NCI-H2081 (cell line): Measurements from ENCODE around the gene AUTS2.

Source experiments
- DNase-seq, 2 experiments: peaks; one replicate each; lab custom pipeline; 2025; lab: John Stamatoyannopoulos, UW

AUTS2 gene

DNA sequence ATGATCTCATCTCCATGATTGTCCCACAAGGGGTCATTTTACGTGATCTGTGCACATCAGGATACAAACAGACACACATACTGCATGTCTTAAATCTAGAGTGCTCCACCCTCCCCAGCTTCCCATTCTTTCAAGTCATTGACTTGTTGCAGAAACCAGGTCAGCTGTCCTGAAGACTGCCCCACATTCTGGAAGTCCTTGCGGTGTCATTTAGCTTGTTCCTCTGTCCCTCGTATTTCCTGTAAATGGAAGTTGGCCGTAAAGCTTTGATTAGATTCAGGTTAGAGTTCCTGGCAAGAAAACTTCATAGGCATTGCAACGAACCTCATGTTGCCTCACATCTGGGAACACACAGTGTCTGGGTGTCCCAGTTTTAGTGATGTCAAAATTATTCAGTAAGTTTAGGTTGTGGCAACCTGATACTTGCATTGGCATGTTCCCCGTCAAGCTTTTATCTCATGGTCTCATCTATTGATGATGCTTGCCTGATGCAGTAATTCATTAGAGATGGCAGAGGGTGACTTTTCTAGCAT is 1116.3 kb downstream of the AUTS2 start:
- no peak for DNase-seq

DNA sequence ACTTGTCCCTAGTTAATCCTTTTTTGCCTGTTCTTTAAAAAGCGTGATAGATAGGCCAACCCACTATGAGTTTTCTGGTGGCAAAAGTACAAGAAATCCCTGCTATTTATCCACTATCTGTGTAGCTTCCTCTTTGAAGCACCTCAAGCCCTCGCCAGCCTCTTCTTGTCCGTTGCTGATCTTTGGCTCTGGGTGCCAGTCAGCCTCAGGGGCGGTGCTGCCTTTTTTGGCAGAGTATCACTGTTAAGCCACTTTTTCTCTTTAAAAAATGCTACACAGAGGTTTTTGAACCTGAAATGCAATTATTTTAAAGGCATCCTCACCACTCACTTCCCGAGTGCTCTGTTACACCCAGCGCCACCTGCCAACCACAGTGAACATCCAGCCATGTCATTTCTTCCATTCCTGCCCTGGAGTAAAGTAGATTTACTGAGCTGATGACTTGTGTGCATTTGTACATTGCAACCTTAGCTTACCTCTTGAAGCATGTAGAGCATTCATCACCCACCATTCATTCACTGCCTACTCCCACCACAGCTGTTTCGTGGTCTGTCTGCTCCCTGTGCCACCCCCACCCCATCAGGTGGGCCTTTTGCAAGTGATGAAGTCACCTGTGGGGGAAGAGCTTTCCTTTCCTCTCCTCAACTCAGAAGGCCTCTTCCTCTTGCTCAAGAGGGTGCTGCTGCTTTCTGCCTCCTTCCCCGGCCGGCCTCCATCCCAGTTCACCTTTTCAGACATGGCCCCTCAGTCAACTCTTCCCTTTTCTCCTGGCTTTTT is 1119.5 kb downstream of the AUTS2 start:
- no peak for DNase-seq

DNA sequence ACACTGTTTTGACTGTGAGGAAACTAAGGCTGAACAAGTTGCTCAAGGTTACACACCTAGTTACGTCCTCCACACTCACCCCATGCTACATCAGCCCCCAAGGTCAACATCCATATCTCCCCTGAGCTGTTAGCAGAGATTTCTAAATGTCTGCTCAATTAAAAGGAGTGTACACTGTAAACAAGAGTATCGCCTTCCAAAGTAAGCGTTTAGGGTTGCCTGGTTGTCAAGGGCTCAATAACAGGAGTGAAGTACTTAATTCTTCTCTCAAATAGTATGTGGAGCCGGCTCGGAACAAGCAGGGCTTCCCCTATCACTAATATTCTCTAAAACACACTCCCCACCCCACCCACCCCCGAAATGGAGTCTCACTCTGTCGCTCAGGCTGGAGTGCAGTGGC is 1120.8 kb downstream of the AUTS2 start:
- DNase-seq, result peak in 1 of 2 experiments; percentile 65

DNA sequence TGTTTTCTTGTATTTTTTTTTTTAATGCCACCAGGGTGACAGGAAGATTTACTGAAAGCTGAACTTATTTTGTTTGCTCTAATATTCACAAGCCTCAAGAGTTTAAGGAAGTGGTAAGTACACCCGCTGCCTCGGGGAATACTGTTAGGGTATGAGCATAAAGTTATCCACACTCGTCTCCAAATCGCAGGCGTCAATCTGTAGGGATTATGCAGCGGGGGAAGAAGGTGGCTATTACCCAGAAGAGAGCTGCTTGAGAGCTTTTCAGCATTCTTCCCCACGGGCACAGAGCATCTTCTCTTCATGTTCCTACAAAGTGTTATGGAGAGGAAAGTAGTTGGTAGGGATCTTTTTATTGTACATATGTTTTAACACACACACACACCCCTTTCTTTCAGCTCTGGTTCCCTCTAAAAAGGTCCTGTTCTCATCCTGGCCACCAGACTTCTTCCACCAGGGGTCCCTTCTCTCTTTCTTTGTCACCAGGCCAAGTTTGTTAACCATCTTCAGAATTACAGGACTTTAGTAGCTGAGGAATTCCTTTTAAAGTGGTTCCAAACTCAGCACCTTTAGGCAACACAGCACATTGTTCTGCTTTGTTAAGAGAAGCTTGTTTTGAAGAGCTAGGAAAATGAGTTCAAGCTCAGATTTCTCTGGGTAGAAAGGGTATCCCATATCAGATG is 1122.1 kb downstream of the AUTS2 start:
- DNase-seq, result no peak

DNA sequence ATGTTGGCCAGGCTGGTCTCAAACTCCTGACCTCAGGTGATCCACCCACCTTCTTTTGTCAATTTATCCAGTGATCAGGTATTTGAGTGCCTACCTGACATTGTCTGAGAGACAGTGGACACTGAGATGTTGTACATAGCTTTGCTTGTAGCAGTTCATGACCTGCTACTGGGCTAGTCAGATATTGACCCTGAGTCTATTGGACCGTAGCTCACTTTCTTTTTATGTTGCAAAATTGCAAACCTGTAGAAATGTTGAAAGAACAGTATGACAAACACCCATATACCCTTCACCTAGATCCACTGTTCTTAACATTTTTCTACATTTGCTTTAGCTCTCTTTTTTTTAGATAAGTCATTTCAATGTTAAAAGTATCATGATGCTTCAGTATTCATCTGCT is 1123.2 kb downstream of the AUTS2 start:
- no peak for DNase-seq

DNA sequence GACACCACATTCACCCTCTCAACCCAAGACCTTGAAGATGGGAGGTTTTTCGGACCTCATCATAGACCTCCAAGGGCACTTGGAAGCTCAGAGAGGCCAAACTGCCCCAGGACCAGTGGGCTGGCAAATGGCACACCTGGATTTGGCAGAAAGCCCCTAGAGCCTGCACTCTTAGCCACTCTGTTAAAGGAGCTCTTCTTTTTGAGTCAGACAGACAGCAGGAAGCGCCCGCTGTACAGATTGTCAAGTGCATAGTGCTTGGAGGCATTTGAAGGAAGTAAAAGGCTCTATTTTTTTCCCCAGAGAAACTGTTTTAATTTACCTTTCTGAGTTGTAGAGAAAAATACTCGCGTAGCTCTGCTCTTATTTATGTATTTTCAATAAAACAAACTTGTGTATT is 1125.1 kb downstream of the AUTS2 start:
- DNase-seq, result no peak

DNA sequence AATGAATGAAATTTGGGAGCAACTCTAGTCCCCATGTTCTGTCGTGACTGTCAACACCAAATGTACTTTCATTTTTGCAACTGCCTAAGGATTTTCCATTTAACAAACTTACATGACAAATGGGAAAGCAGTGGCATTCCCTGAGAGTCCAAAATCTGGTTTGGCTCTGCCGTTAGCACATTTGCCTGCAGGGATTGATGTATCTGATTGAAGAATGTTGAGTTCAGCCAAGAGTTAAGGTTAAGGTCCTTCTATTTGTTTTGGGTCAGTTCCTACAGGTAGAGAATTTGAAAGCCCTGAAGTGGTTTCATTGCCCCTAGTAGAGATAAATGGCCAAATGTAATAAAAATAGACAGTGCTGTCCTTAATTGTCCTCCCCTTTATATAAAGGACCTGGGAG is 1127.2 kb downstream of the AUTS2 start:
- no peak for DNase-seq

DNA sequence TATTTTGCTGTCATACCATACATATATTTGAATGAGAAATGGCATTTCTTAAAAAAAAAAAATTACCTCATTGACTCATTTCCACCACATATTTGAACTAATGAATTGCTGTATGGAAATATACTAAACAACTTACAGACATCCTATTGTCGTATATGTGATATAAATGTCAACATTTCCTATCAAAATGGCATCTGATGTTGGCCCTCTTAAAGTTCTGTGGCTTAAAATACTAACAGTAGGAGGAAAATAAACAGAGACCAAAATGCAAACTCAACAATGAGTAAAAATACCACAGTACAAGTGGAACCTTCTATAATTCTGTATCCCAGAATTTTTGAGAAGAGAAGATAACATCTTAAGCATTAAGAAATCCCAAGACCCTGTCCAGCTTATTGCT is 1128.0 kb downstream of the AUTS2 start:
- no peak for DNase-seq

DNA sequence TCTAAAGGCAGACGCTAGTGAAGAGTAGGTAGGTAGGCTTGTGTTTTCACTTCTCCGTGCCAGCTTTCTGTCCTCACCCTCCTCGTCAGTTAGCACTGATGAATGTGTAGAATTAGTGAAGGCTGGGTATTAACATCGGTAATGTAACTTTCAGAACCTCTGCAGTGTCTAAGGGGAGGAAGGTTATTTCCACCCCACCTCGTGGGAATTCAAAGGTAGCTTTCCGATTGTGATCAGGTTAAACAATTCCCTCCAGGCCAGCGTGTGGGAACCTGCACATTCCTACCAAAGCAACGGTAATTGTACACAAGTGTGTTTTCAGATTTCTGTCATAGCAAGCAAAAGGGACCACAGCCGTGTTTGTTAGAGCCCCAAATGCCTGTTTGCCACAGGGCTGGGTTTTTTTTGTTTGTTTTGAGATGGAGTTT is 1128.7 kb downstream of the AUTS2 start:
- DNase-seq, result no peak

DNA sequence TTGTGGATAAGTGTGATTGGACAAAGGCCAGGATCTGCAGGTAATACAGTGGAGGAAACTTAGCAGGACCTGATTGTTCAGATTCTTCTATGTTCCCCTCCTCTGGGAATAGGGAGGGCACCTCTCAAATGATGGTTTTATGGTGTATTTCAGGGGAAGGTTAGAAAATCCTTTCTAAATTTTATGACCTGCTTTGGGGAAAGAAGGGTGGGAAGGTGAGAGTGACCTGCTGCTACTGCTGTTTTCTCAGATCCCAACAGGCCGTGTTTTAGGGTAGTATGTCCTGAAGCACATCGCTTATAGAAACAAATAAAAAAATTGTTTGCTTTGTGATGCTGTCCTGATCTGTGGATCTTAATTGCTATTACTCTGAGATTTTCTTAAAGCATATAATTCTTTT is 1129.6 kb downstream of the AUTS2 start:
- DNase-seq, result no peak

DNA sequence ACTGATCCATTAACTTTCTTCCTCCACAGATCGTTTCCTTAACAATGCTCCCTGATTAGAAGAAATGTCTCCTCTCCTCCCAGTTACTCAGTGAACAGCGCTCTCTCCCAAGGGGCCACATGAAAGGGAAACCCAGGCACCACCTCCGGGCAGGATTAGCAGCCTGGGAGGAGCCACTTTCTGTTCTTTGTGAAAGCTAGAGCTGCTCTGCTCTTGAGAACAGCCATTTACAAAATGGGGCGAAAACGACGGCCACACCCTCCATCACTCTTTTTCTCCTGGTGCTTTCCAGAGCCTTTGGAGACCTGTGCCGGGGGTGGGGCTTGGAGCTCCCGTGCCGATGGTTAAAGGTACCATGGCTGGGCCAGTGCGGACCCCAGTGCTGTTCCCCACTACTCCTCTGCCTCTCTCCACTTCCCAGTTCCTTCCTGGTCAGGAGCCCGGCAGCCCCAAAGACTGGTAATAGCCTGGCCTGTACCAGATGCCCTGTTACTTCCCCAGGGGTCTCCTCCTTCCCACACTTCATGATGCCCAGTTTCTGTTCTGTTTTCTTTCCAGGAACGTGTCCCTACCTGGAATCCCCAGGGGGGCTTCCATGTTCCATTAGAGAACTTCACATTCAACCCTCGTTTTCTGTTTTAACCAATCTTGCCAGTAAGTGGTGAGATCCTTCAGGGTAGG is 1130.7 kb downstream of the AUTS2 start:
- peak in 1 of 2 experiments; percentile 30 for DNase-seq

DNA sequence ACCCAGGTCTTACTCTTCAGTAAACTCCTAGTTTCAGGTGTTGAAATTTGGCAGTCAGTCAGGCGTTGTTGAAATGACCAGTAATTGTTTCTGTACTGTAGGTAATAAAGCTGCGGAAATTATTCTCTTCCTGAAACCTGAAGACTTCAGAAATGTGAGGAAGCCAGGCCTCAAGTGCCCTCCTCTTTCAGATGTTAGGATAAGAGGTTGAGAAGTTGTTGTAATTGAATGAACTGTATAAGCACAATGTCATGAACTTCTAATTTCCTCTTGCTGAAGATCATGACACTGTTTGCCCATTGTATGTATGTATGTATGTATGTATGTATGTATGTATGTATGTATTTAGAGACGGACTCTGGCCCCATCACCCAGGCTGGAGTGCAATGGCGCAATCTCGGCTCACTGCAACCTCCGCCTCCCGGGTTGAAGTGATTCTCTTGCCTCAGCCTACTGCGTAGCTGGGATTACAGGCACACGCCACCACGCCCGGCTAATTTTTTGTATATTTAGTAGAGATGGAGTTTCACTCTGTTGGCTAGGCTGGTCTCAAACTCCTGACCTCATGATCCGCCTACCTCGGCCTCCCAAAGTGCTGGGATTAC is 1131.4 kb downstream of the AUTS2 start:
- peak in 1 of 2 experiments; percentile 24 for DNase-seq

DNA sequence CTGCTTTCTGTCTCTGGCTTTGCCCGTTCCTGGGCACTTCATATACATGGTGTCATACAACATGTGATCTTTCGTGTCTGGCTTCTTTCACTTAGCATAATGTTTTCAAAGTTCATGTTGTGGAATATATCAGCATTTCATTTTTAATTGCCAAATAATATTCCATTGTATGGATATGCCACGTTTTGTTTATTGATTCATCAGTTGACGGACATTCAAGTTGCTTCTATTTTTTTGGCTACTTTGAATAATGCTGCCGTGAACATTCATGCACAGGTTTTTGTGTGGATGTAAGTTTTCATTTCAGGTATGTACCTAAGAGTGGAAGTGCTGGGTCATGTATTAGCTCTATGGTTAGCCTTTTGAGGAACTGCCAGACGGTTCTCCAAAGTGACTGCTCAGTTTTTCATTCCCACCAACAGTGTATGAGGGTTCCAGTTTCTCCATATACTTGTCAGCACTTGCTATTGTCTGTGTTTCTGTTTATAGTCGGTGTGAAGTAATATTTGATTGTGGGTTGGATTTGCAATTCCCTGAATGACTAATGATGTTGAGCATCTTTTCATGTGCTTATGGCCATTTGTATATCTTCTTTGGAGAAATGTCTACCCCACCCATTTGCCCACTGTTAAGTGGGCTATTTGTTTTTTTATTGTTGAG is 1132.3 kb downstream of the AUTS2 start:
- no peak for DNase-seq

DNA sequence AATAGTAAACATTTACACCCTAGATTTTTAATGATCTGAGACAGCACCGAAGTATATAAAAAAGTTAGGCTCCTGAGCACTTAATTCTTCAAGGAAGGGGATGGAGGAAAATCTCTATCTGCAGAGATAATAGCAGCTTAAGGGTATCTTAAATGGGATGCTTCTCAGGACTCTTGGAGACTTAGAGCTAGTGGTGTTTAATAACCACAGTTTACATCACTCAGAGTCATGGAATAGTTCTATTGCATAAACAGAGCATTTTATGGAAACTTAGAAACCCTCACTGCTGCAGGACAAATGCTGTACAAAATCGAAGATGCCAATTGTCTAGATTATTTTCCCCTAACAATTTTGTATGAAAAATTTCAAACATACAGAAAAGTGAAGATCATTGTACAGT is 1134.8 kb downstream of the AUTS2 start:
- DNase-seq, result no peak

DNA sequence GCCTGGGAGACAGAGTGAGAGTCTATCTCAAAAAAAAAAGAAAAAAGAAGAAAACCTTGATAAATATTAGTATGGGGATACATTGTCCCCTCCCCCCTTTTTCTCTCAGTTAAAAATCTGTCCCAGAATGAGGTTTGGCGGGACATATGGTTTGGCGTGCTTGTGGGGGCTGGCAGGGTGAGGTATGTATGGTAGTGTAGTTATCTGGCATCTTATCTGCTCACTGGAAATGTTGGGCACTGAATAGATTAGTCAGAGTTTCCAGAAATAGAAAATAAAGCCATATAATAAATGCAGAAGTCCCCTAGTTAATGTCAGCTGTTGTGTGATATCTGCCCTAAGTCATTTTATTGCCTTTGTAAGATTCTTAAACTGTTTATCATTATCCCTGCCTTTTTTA is 1136.1 kb downstream of the AUTS2 start:
- no peak for DNase-seq

DNA sequence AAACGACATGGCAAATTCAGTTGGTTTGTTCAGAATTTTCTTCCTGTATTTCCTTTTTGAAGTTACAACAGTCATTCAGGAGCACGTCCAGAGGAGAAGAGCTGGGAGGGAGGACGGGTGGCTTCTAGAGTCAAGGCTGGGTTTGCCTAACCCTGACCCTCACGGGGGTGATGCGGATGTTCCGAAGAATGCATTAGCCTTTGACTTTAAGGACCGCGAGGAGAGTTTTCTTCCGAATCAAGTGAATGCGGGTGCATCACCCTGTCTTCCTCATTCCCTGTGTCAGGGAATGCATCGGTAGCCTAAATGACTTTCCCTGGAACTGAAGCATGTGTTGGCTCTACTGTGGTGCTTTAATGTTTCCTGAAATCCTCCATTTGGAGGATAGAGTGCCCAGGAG is 1137.0 kb downstream of the AUTS2 start:
- no peak for DNase-seq

DNA sequence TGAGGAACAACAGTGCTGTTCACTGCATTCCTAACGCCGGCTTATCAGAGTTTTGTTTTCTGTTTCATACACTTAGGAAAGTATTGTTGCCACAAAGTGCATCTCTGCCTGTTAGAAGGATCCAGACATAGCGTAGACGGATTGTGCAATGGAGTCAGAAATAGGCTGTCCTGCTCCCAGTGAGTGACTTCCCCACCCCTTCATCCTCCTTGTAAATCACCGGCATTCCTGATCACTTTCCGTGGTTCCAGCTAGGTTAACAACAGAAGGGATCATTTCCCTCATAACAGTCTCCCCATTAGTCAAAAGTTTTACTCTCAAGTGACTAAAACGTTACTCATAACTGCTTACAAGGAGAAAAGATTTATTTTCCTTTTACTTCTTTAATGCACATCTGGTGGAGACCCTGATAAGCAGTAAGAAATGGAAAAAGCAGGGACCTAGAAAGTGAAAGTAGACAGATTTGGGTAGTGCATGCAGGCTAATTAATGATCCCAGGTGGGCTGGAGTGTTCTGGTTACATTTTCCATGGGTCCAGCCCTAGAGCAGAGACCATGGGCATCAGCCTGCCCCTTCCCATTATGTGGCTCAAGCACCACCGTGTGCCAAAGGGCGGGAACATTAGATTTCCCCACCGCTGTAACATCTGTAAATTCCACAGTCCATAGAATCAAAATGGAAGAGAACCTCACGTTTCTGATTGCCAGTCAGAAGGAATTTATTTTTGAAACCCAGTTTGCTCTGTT is 1138.6 kb downstream of the AUTS2 start:
- no peak for DNase-seq

DNA sequence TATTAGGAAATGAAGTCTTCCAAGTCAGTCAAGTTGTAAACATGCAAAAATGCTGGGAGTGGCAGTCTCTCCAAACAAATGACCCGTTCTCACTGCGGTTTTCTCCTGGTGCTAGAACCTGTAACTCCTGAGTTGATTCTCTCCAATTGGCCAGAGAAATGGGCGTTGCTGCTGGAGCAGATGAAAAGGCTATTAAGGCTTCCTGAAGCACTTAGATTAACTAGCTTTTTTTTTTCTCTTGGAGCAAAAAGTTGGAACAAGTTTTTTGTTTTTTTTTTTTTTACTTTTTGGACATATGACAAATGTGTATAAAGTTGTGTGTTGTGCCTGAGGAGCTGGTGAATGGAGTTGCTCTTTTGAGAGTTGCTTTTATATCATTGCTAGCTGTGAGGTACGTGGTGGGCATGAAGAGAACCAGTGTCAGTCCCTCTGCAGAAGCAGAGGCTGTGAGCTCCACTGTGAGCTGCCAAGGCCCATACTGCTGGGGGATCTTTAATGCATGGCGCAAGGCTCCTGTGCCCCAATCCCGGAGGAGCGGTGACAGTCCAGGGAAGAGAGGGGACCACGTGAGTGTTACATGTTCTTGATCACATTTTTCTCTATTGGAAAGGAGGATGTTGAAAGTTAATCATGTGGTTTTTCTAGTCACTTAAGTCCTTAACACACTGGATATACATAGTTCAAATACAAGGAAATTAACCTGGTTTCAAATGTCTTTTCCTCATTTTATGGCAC is 1140.0 kb downstream of the AUTS2 start:
- no peak for DNase-seq

DNA sequence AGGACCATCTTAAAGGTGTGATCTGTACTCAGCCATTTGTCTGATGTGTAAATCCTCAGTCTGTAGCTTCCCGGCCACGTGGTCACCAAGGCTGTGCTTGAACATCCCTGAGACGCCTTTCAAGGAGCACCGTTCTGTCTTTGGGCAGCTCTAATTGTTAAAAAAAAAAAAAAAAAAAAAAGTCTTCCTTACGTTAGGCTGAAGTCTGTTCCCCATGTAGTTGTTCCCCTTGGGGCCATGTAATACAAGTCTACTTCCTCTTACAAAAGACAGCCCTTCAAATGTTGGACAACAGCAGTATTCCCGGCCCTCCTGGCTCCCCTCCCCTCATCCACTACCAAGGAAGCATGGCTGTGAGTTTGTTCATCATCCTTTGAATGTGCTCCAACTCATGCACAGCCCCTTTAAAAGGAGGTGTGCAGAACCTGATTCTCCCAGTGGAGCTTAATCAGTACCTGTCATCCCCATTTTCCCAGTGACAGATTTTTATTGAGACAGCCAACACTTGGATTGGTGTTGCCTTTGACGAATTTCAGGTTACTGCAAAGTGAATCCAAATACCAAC is 1141.5 kb downstream of the AUTS2 start:
- DNase-seq, result no peak

DNA sequence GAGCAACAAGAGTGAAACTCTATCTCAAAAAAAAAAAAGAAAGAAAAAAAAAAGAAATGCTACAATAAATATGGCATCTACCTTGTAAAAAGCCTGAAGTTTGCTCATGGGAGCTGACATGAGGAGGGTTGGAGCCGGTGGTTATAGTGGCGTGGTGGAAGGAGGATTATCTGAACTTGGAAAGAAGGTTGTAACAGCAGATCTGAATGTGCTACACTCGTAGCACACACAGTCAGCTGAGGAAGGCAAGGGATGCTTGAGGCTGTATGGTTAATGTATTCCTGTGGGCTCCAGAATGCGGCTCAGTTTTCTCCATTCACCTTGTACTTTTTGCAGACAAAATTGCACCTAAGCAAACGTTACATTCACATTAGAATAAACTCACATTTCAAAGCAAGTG is 1143.4 kb downstream of the AUTS2 start:
- DNase-seq, result no peak
